HL-60 (cell line): ENCODE data around the gene CEP95.

ENCODE experiments used
- DNase-seq, 2 experiments: peaks; one replicate each; pipeline ENCODE4 v3.0.0-alpha.2; 2010 to 2020; ENCODE audit warnings: low read depth in 1 of 2, low spot score in 1 of 2
- H3K27ac ChIP-seq: fragments of 250-450 bp; sonication (Bioruptor Pico); replicated peaks from 2 replicates; pipeline ENCODE4 v1.5.1; 2020; ENCODE audit warnings: mild to moderate bottlenecking, moderate library complexity
- H3K27me3 ChIP-seq: fragments of 250-450 bp; sonication (Bioruptor Pico); 2 replicates; pipeline ENCODE4 v1.5.1; 2021; ENCODE audit warnings: mild to moderate bottlenecking, moderate library complexity; ENCODE audit not compliant: insufficient read depth, poor library complexity, severe bottlenecking
- H3K4me3 ChIP-seq: replicated peaks from 2 replicates; pipeline ENCODE4 v1.5.1; 2011; ENCODE audit warnings: mild to moderate bottlenecking, control low read depth, low read length; ENCODE audit not compliant: insufficient read depth
- GABPA ChIP-seq: IDR thresholded peaks from 2 replicates; pipeline ENCODE4 v1.6.1; 2012; ENCODE audit warnings: low read depth
- POLR2AphosphoS5 ChIP-seq: IDR thresholded peaks from 2 replicates; pipeline ENCODE4 v1.6.1; 2012; ENCODE audit warnings: low read depth
- SPI1 ChIP-seq: IDR thresholded peaks from 2 replicates; pipeline ENCODE4 v1.6.1; 2012; ENCODE audit warnings: low read depth, mild to moderate bottlenecking, borderline replicate concordance
- TF ChIP-seq, protein P1 (sequence below): IDR thresholded peaks from one replicate; pipeline ENCODE4 v1.5.1; 2011; ENCODE audit warnings: low read length, control low read depth, inconsistent platforms; ENCODE audit not compliant: insufficient read depth
- TF ChIP-seq, protein P2 (sequence below): IDR thresholded peaks from 2 replicates; pipeline ENCODE4 v1.6.1; 2012; ENCODE audit warnings: low read depth; ENCODE audit not compliant: insufficient replicate concordance

Gene CEP95

DNA sequence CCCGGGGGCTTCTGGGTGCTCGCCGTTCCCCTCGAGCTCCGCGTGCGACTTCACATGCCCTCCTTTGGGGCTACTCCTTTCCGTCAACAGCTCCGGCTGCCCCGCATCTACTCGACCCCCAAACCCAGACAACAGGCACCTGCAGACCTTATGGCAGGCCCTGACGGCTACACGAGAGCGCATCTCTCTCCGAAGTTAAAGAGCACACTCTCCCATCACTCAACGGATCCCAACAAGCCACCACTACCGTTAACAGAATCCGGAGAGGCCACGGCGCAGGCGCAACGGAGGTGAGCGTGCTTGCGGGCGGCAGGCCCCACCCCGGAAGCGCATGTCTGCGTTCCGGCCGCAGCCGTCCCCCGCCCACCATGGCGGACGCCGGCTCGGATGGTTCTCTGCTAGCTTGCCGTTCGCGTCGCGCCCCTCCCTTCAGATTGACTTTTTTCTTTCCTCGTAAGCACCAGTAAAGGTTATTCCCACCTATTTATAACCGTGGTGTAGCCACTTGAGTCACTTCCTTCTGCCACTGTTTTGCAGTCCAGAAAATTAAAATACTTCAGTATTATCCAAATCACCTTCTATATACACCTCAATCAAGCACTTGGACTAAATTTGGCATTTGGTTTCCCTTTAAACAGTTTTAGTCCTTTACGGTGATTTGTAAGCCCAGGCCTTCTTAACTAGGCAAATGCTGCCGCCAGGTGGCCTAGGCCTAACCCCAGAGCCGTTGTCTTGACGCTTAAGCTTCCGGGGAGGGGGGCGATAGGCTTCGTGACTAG, 9.8 kb upstream of the CEP95 start, which contains the start of gene POLG2:
POLG2 (minus strand) TSS at position 269 of the 779 bp plus-strand sequence; CDS start at position 183, 86 bp downstream.
- TF ChIP-seq GABPA: peak; percentile 75
- TF ChIP-seq, protein P1, sequence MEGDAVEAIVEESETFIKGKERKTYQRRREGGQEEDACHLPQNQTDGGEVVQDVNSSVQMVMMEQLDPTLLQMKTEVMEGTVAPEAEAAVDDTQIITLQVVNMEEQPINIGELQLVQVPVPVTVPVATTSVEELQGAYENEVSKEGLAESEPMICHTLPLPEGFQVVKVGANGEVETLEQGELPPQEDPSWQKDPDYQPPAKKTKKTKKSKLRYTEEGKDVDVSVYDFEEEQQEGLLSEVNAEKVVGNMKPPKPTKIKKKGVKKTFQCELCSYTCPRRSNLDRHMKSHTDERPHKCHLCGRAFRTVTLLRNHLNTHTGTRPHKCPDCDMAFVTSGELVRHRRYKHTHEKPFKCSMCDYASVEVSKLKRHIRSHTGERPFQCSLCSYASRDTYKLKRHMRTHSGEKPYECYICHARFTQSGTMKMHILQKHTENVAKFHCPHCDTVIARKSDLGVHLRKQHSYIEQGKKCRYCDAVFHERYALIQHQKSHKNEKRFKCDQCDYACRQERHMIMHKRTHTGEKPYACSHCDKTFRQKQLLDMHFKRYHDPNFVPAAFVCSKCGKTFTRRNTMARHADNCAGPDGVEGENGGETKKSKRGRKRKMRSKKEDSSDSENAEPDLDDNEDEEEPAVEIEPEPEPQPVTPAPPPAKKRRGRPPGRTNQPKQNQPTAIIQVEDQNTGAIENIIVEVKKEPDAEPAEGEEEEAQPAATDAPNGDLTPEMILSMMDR: peak; percentile 30
- TF ChIP-seq, protein P2, sequence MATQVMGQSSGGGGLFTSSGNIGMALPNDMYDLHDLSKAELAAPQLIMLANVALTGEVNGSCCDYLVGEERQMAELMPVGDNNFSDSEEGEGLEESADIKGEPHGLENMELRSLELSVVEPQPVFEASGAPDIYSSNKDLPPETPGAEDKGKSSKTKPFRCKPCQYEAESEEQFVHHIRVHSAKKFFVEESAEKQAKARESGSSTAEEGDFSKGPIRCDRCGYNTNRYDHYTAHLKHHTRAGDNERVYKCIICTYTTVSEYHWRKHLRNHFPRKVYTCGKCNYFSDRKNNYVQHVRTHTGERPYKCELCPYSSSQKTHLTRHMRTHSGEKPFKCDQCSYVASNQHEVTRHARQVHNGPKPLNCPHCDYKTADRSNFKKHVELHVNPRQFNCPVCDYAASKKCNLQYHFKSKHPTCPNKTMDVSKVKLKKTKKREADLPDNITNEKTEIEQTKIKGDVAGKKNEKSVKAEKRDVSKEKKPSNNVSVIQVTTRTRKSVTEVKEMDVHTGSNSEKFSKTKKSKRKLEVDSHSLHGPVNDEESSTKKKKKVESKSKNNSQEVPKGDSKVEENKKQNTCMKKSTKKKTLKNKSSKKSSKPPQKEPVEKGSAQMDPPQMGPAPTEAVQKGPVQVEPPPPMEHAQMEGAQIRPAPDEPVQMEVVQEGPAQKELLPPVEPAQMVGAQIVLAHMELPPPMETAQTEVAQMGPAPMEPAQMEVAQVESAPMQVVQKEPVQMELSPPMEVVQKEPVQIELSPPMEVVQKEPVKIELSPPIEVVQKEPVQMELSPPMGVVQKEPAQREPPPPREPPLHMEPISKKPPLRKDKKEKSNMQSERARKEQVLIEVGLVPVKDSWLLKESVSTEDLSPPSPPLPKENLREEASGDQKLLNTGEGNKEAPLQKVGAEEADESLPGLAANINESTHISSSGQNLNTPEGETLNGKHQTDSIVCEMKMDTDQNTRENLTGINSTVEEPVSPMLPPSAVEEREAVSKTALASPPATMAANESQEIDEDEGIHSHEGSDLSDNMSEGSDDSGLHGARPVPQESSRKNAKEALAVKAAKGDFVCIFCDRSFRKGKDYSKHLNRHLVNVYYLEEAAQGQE: peak; percentile 39
- peak; percentile 75 for TF ChIP-seq POLR2AphosphoS5
- TF ChIP-seq SPI1: no peak

DNA sequence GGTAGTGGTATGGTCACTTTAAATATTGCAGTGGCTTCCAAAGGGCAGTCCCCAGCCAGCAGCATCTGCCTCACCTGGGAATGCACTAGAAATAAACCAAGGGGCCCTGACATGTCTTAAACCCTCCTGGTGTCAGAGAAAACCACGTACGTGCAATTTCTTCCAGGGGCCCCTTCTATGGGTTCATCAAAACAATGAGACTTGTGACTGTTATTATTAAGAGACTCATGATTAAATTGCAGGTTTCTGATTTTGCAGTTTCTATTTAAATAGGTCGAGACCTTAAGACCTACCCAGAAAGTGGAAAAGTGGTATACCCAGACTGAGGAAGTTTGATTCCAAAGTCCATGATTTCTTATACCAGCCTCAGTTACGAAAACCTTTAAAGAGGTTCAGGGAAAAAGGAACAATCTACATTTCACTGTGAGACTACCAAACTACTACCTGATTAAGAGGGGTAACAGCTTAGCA, 9.2 kb upstream of the CEP95 start:
- TF ChIP-seq, protein P1: no peak
- TF ChIP-seq SPI1 (no peak), POLR2AphosphoS5 (no peak), GABPA (no peak)
- TF ChIP-seq, protein P2: no peak
- H3K27ac ChIP-seq: peak overlapping the region; percentile 86
- H3K27me3 ChIP-seq: no peaks in the 10 kb centered on the region
- DNase-seq: no peak
- peak overlapping the region; percentile 75 for H3K4me3 ChIP-seq

More for the DNA sequence above, 9.8 kb upstream of the CEP95 start, which contains the start of gene POLG2:
- H3K4me3 ChIP-seq: peak within 1 kb of the TSS; percentile 75
- H3K27ac ChIP-seq: peak within 1 kb of the TSS; percentile 86
- no peaks in the 10 kb centered on the region for H3K27me3 ChIP-seq
- peak; percentile 91 to 96 for DNase-seq

DNA sequence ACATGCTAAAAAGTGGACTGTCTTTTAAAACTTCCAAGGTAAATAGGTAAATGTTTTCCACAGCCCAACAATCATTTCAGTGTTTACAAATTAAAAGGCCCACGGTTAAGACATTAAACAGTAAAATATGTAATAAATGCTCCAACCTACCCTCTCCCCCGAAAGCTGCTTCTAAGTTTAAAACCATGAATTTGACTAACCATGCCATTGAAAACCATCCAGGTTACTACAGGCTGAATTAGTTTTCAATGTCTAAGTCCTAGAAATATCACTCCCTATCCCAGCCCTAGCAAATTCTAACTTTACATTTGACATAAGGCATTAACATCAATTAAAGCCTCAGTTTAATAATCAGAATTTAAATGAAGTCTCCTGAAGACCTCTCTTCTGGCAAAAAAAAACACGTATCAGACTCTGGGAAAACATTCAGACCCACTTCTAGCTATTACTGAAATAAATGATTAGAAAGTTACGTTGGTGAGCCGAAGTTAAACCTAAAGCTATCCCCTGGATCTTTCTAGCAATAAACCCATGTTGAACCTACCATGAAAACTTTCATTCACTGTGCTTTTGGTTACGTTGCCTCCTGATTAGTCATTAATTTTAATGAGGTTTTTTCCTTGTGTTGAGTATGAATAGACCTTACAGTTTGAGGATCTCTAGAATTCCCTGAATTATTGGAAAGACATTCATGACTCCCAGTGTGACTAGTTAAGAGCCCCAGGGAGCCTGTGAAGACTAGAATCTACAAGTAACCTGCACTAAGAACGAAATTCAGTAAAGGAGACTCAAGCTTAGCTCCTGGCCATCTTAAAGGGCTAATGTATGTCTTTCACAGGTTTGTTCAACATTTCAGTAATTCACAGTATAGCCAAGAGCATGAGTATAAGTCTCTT, 8.2 kb upstream of the CEP95 start:
- Histone ChIP-seq H3K27ac (no peak overlapping the region; the same call in 1 of the 2 replicates), H3K4me3 (no peak overlapping the region), H3K27me3 (no peaks in the 10 kb centered on the region)
- no peak for DNase-seq
- TF ChIP-seq, protein P2: no peak
- TF ChIP-seq GABPA: no peak
- peak; percentile 42 for TF ChIP-seq POLR2AphosphoS5
- TF ChIP-seq SPI1: no peak
- TF ChIP-seq, protein P1: no peak
